ENCODE measurements around the gene ORAI3.
A peak's percentile ranks its signal among the peaks of the same experiment; 100 is the strongest.

ORAI3 gene

DNA sequence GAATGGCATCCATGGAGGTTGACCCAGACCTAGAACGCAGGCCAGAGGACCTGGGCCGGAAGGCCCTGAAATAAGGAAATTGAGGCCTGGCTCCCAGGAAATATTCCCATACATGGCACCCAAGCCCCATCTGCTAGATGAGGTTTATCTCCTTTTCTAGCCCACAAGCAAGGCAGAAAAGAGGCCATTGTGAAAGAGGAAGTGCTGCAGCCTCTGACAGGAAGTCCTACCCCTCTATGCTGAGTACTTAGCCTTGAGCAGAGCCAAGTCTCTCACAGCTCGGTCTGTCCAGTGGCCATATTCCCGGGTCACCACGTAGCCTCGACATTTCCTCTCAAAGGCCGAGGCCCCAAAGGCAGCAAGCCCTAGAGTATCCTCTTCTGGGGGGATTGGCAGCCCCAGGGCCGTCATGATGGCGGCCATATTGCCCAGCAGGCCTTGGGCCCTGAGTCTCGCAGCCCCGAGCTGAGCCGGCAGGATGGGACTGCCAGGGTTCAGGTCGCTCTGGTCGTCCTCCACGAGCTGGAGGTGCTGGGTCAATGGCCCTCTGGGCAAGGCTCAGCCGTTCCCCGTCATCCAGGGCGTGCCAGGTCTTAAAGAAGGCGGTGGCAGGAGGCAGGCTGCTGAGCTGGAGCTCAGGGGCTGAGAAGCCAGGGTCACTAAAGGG is 44.6 kb upstream of the ORAI3 start:
- Histone ChIP-seq H3K4me2 (peak overlapping the region; percentile 82 to 98 (median 98)), H3K4me3 (peak overlapping the region in 9 of 10 experiments; percentile 1 to 53 (median 27); a peak in 14 of 20 replicates)

DNA sequence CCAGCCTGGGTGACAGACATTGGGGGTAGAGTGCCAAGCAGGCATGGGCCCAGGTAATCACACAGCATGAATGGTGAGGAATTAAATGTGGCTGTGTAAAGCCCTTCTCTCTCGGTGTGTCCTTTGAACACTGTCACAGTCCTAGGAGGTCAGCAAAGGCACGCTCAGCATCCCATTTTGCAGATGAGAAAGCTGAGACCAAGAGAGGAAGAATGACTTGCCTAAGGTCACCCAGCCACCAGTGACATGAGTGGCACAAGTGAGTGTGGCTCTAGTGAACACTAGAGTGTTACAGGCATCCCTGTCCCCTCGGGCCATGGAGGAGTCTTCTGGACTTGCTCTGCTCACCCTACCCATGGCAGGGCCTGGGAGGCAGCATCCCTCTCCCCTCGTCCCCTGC is 41.8 kb upstream of the ORAI3 start:
- no peak overlapping the region for H3K9ac ChIP-seq
- no peak overlapping the region for H3K4me3 ChIP-seq
- H4K20me1 ChIP-seq, result no peaks in the 10 kb centered on the region
- H3K36me3 ChIP-seq, result no peaks in the 10 kb centered on the region
- no peak for TF ChIP-seq Cebpa-rat (IDR thresholded peaks at IDR 0.05)
- H3K27ac ChIP-seq, result no peak overlapping the region
- H3K9me3 ChIP-seq (replicated peaks in 1 of 11), result peaks cover 0 to 14% (median 10%) of the 10 kb centered on the region in 11 experiments; a peak in 17 of 22 replicates
- H3K4me1 ChIP-seq, result peaks cover 36 to 53% (median 46%) of the 10 kb centered on the region in 10 experiments
- H3K4me2 ChIP-seq, result peak overlapping the region in 1 of 11 experiments; percentile 55; a peak in 1 of 22 replicates
- no peaks in the 10 kb centered on the region for H3K27me3 ChIP-seq

More for the DNA sequence above, 44.6 kb upstream of the ORAI3 start:
- Histone ChIP-seq H3K9ac (peak overlapping the region; percentile 61 to 99 (median 97); a peak in 21 of 22 replicates), H3K27me3 (no peaks in the 10 kb centered on the region), H3K27ac (peak overlapping the region; percentile 91 to 100 (median 97)), H4K20me1 (no peaks in the 10 kb centered on the region), H3K4me1 (peaks cover 45 to 57% (median 51%) of the 10 kb centered on the region in 10 experiments), H3K36me3 (no peaks in the 10 kb centered on the region), H3K9me3 (replicated peaks in 1 of 11) (peaks cover 0 to 14% (median 10%) of the 10 kb centered on the region in 11 experiments; a peak in 17 of 22 replicates)
- no peak for TF ChIP-seq Cebpa-rat (IDR thresholded peaks at IDR 0.05)

DNA sequence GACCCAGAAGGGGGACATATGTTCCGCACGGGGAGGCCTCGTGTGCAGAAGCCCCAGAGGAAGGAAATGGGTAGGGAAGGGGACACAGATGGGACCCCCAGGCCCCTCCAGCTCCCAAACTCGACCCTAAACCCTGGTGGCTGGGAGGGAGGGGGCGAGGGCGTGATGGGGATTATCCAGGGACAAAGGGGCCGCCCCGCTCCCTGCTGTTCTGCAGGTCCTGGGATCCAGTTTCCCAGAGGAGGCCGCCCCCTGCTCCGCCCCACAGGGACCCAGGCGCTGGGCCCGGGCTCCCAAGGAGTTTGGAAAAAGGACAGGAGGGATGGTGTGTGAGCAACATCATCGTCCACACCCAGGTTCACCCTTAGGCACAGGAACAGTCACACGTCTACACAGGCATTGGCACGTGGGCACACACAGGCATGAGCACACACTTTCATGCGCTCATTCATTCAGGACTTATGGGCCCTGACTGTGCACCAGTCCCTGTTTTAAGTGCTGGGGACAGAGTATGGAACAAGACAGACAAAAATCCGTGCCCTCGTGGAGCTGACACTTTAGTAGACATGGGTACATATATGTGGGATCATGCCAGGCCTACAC is 38.3 kb upstream of the ORAI3 start:
- H3K9ac ChIP-seq, result peak overlapping the region in 6 of 11 experiments; percentile 23 to 54 (median 26); a peak in 4 of 22 replicates
- no peaks in the 10 kb centered on the region for H3K9me3 ChIP-seq (replicated peaks in 1 of 11)
- no peaks in the 10 kb centered on the region for H4K20me1 ChIP-seq
- no peak overlapping the region for H3K27ac ChIP-seq
- no peak overlapping the region for H3K4me3 ChIP-seq
- no peaks in the 10 kb centered on the region for H3K36me3 ChIP-seq
- no peak for TF ChIP-seq Cebpa-rat (IDR thresholded peaks at IDR 0.05)
- H3K27me3 ChIP-seq, result no peaks in the 10 kb centered on the region
- peaks cover 6 to 44% (median 32%) of the 10 kb centered on the region in 10 experiments for H3K4me1 ChIP-seq
- peak overlapping the region in 8 of 11 experiments; percentile 9 to 49 (median 38); a peak in 13 of 22 replicates for H3K4me2 ChIP-seq

DNA sequence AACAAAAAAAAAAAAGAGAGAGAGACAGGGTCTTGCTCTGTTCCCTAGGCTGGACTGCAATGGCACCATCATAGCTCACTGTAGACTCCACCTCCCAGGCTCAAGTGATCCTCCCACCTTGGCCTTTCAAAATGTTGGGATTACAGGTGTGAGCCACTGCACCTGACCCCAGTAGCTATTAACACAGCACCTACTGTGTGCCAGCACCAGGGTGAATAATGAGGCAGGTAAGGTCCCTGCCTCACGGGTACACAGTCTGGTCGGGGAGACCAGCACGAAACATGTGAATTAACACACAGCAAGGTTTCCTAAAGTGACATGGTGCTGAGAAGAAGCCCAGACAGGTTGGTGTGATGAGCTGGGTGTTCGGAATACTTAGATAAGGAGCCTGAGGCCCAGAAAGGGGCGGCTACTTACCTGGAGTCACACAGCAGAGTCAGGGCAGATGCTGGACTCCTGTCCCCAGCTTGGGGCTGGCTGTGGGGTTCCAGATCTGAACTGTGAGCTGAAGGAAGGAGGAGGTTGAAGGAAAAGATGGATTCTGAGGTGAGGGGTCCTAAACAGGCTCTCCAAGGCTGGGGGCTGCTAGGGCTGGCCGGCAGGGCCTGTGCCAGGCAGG is 36.0 kb upstream of the ORAI3 start:
- H3K4me1 ChIP-seq, result peaks cover 0 to 40% (median 27%) of the 10 kb centered on the region in 10 experiments; a peak in 16 of 20 replicates
- no peaks in the 10 kb centered on the region for H3K27me3 ChIP-seq
- H3K9ac ChIP-seq, result no peak overlapping the region
- H4K20me1 ChIP-seq, result no peaks in the 10 kb centered on the region
- no peak overlapping the region for H3K27ac ChIP-seq
- H3K4me3 ChIP-seq, result no peak overlapping the region
- no peaks in the 10 kb centered on the region for H3K9me3 ChIP-seq (replicated peaks in 1 of 11)
- no peak overlapping the region for H3K4me2 ChIP-seq
- no peak for TF ChIP-seq Cebpa-rat (IDR thresholded peaks at IDR 0.05)
- H3K36me3 ChIP-seq, result no peaks in the 10 kb centered on the region

GRCh38 chr16:30914830-30915229 is 34.0 kb upstream of the ORAI3 start:
- H3K4me2 ChIP-seq, result peak overlapping the region in 8 of 11 experiments; percentile 28 to 62 (median 44); a peak in 16 of 22 replicates
- H3K9ac ChIP-seq, result peak overlapping the region in 1 of 11 experiments; percentile 29; a peak in 1 of 22 replicates
- H3K27me3 ChIP-seq, result no peaks in the 10 kb centered on the region
- no peaks in the 10 kb centered on the region; a peak in 1 of 22 replicates for H3K9me3 ChIP-seq (replicated peaks in 1 of 11)
- H3K36me3 ChIP-seq, result no peaks in the 10 kb centered on the region
- no peak for TF ChIP-seq Cebpa-rat (IDR thresholded peaks at IDR 0.05)
- H3K4me3 ChIP-seq, result no peak overlapping the region
- peaks cover 6 to 48% (median 39%) of the 10 kb centered on the region in 10 experiments; a peak in 19 of 20 replicates for H3K4me1 ChIP-seq
- no peaks in the 10 kb centered on the region for H4K20me1 ChIP-seq
- no peak overlapping the region for H3K27ac ChIP-seq

GRCh38 chr16:30918614-30919013 is 30.3 kb upstream of the ORAI3 start:
- Histone ChIP-seq H3K4me1 (peaks cover 14 to 63% (median 48%) of the 10 kb centered on the region in 10 experiments), H3K4me3 (no peak overlapping the region), H3K27ac (no peak overlapping the region), H4K20me1 (no peaks in the 10 kb centered on the region), H3K9me3 (replicated peaks in 1 of 11) (no peaks in the 10 kb centered on the region; a peak in 1 of 22 replicates), H3K36me3 (no peaks in the 10 kb centered on the region), H3K4me2 (peak overlapping the region in 8 of 11 experiments; percentile 1 to 40 (median 31); a peak in 8 of 22 replicates), H3K9ac (no peak overlapping the region), H3K27me3 (no peaks in the 10 kb centered on the region)
- TF ChIP-seq Cebpa-rat (IDR thresholded peaks at IDR 0.05), result no peak

DNA sequence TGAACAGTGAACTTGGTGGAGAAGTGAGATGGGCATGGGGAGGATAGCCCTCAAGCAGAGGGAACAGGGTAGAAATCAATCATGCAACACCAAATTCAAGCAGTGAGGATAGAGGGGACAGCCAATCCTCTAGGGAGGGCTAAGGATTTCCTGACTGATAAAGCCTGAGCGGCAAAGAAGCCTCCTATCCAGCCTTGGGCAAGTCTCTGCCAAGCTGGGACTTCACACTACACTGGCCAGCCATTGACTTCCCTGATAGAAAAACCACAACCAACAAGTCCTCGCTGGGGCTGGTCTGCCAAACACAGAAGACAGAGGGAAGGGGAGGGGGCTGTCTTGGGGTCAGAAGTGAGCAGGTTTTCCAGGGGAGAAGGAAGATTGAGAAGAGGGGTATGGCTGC is 28.0 kb upstream of the ORAI3 start:
- H3K27me3 ChIP-seq, result no peaks in the 10 kb centered on the region
- H3K4me2 ChIP-seq, result peak overlapping the region; percentile 75 to 93 (median 86)
- H3K36me3 ChIP-seq, result peaks cover 0 to 8% (median 5%) of the 10 kb centered on the region in 11 experiments; a peak in 8 of 22 replicates
- peak overlapping the region in 9 of 11 experiments; percentile 12 to 98 (median 91); a peak in 15 of 22 replicates for H3K27ac ChIP-seq
- H3K9me3 ChIP-seq (replicated peaks in 1 of 11), result no peaks in the 10 kb centered on the region; a peak in 1 of 22 replicates
- no peak for TF ChIP-seq Cebpa-rat (IDR thresholded peaks at IDR 0.05)
- H3K4me3 ChIP-seq, result peak overlapping the region in 5 of 10 experiments; percentile 4 to 92 (median 90); a peak in 4 of 20 replicates
- peaks cover 28 to 62% (median 48%) of the 10 kb centered on the region in 10 experiments for H3K4me1 ChIP-seq
- H4K20me1 ChIP-seq, result peaks cover 0 to 15% (median 9%) of the 10 kb centered on the region in 11 experiments; a peak in 16 of 22 replicates
- peak overlapping the region in 9 of 11 experiments; percentile 20 to 94 (median 86); a peak in 15 of 22 replicates for H3K9ac ChIP-seq

GRCh38 chr16:30921459-30921747 is 27.5 kb upstream of the ORAI3 start:
- H3K27ac ChIP-seq, result peak overlapping the region; percentile 61 to 98 (median 92); a peak in 19 of 22 replicates

More at GRCh38 chr16:30921459-30921747, 27.5 kb upstream of the ORAI3 start:
- no peaks in the 10 kb centered on the region; a peak in 1 of 22 replicates for H3K9me3 ChIP-seq (replicated peaks in 1 of 11)
- peaks cover 0 to 13% (median 7%) of the 10 kb centered on the region in 11 experiments; a peak in 12 of 22 replicates for H3K36me3 ChIP-seq
- H3K4me2 ChIP-seq, result peak overlapping the region; percentile 75 to 93 (median 86)
- H3K4me3 ChIP-seq, result peak overlapping the region; percentile 74 to 92 (median 86); a peak in 15 of 20 replicates
- no peak for TF ChIP-seq Cebpa-rat (IDR thresholded peaks at IDR 0.05)
- H3K9ac ChIP-seq, result peak overlapping the region; percentile 20 to 94 (median 86); a peak in 19 of 22 replicates
- H3K27me3 ChIP-seq, result no peaks in the 10 kb centered on the region
- H4K20me1 ChIP-seq, result peaks cover 0 to 20% (median 14%) of the 10 kb centered on the region in 11 experiments; a peak in 16 of 22 replicates
- H3K4me1 ChIP-seq, result peaks cover 33 to 67% (median 54%) of the 10 kb centered on the region in 10 experiments

Measured in BLaER1 treated with 17β-estradiol and CSF1 and Interleukin-3, amounts not matched to agents 10 nM and 100 nM (cell line).